Measurements from ENCODE around the gene NOP9. TPM values are rescaled to one million over a fixed set of nuclear protein-coding genes. Genes with fewer than 3 reads are reported as not detected.

NOP9 gene
- total and polyA plus RNA-seq, 7 donors = 11.4 to 38.8 (median 36.7) TPM

- no peak overlapping the region for H3K4me3 ChIP-seq
- intact Hi-C loops (cut with DNase I) = no loop called here
- no peaks in the 10 kb centered on the region for H3K36me3 ChIP-seq (ENCODE audit: insufficient read depth in 1 of 2, low read depth in 1 of 2)
- DNase-seq (no peak), ATAC-seq (no peak)
- peaks cover 0 to 12% (median 0%) of the 10 kb centered on the region in 3 donors for H3K27me3 ChIP-seq (ENCODE audit: insufficient read depth in 3 of 3, low read length in 2 of 3)
- H3K9me3 ChIP-seq = no peaks in the 10 kb centered on the region
- TF ChIP-seq CTCF (IDR thresholded peaks at IDR 0.05) = no peak
- H3K4me1 ChIP-seq = peaks cover 8% of the 10 kb centered on the region
- no peak overlapping the region for H3K27ac ChIP-seq
- 86 to 90% (median 89%) methylated on average over 11 to 12 of the region's 12 CpGs for WGBS, 3 donors
These were observed 29.5 kb downstream of the NOP9 start for GRCh38 chr14:24329073-24329663.

GRCh38 chr14:24329736-24330135 lies 30.1 kb downstream of the NOP9 start:
- Histone ChIP-seq H3K36me3 (ENCODE audit: insufficient read depth in 1 of 2, low read depth in 1 of 2) (no peaks in the 10 kb centered on the region), H3K9me3 (no peaks in the 10 kb centered on the region), H3K4me3 (no peak overlapping the region), H3K27ac (no peak overlapping the region), H3K4me1 (peaks cover 9% of the 10 kb centered on the region), H3K27me3 (ENCODE audit: insufficient read depth in 3 of 3, low read length in 2 of 3) (peaks cover 0 to 18% (median 2%) of the 10 kb centered on the region in 3 donors)
- ATAC-seq (peak in 1 of 4 donors; percentile 6), DNase-seq (peak; percentile 54 to 71)
- TF ChIP-seq CTCF (IDR thresholded peaks at IDR 0.05) = no peak
- 76 to 84% (median 76%) methylated on average over 9 of the region's 9 CpGs for WGBS, 3 donors
- intact Hi-C loops (cut with DNase I) = no loop called here

- ATAC-seq (no peak), DNase-seq (no peak)
- Histone ChIP-seq H3K4me1 (peaks cover 10% of the 10 kb centered on the region), H3K27me3 (ENCODE audit: insufficient read depth in 3 of 3, low read length in 2 of 3) (peaks cover 0 to 32% (median 4%) of the 10 kb centered on the region in 3 donors), H3K9me3 (no peaks in the 10 kb centered on the region), H3K36me3 (ENCODE audit: insufficient read depth in 1 of 2, low read depth in 1 of 2) (no peaks in the 10 kb centered on the region), H3K27ac (no peak overlapping the region), H3K4me3 (no peak overlapping the region)
- intact Hi-C loops (cut with DNase I) = loop anchor here in 1 of 2 donors (1.0 kb wide), 1 partner anchor 105 kb away; no protein-coding TSS in a partner anchor
- no peak for TF ChIP-seq CTCF (IDR thresholded peaks at IDR 0.05)
- WGBS, 3 donors = 89 to 92% (median 90%) methylated on average over 10 of the region's 10 CpGs
These were observed 31.5 kb downstream of the NOP9 start for GRCh38 chr14:24330973-24331674.

- 45 to 56% (median 48%) methylated on average over 26 of the region's 26 CpGs for WGBS, 3 donors
- H3K27ac ChIP-seq = no peak overlapping the region
- peaks cover 10% of the 10 kb centered on the region for H3K4me1 ChIP-seq
- peaks cover 0 to 39% (median 4%) of the 10 kb centered on the region in 3 donors for H3K27me3 ChIP-seq (ENCODE audit: insufficient read depth in 3 of 3, low read length in 2 of 3)
- DNase-seq (no peak), ATAC-seq (no peak)
- no peaks in the 10 kb centered on the region for H3K9me3 ChIP-seq
- H3K36me3 ChIP-seq (ENCODE audit: insufficient read depth in 1 of 2, low read depth in 1 of 2) = no peaks in the 10 kb centered on the region
- intact Hi-C loops (cut with DNase I) = loop anchor here (1.0 to 2.0 kb wide), 2 partner anchors 103 to 105 kb away; no protein-coding TSS in a partner anchor
- no peak overlapping the region for H3K4me3 ChIP-seq
- no peak for TF ChIP-seq CTCF (IDR thresholded peaks at IDR 0.05)
These were observed 32.1 kb downstream of the NOP9 start for GRCh38 chr14:24331731-24332267.

Measured in psoas muscle (tissue), 8 donors.